GM20000 (cell line): ENCODE results near the gene HSD11B2.

ENCODE experiments used
- DNase-seq: peaks from one replicate; pipeline ENCODE4 v3.0.0; 2012; ENCODE audit warnings: low spot score
- TF ChIP-seq, protein P1 (sequence below): IDR thresholded peaks from 2 replicates; pipeline ENCODE4 v1.5.1; 2012; ENCODE audit warnings: mild to moderate bottlenecking, control low read depth; ENCODE audit errors: extremely low read depth, missing control alignments

HSD11B2 gene

DNA sequence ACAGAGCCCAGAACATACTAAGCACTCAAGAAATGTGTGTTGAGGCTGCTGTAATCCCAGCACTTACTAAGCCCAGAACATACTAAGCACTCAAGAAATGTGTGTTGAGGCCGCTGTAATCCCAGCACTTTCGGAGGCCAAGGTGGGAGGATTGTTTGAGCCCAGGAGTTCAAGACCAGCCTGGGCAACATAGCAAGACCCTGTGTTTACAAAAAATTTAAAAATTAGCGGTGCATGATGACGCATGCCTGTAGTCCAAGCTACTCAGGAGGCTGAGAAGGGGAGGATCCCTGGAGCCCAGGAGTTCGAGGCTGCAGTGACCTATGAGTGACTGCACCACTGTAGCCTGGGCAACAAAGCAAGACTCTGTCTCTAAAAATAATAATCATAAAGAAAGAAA is 7.9 kb upstream of the HSD11B2 start:
- TF ChIP-seq, protein P1, sequence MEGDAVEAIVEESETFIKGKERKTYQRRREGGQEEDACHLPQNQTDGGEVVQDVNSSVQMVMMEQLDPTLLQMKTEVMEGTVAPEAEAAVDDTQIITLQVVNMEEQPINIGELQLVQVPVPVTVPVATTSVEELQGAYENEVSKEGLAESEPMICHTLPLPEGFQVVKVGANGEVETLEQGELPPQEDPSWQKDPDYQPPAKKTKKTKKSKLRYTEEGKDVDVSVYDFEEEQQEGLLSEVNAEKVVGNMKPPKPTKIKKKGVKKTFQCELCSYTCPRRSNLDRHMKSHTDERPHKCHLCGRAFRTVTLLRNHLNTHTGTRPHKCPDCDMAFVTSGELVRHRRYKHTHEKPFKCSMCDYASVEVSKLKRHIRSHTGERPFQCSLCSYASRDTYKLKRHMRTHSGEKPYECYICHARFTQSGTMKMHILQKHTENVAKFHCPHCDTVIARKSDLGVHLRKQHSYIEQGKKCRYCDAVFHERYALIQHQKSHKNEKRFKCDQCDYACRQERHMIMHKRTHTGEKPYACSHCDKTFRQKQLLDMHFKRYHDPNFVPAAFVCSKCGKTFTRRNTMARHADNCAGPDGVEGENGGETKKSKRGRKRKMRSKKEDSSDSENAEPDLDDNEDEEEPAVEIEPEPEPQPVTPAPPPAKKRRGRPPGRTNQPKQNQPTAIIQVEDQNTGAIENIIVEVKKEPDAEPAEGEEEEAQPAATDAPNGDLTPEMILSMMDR = no peak
- DNase-seq = no peak

DNA sequence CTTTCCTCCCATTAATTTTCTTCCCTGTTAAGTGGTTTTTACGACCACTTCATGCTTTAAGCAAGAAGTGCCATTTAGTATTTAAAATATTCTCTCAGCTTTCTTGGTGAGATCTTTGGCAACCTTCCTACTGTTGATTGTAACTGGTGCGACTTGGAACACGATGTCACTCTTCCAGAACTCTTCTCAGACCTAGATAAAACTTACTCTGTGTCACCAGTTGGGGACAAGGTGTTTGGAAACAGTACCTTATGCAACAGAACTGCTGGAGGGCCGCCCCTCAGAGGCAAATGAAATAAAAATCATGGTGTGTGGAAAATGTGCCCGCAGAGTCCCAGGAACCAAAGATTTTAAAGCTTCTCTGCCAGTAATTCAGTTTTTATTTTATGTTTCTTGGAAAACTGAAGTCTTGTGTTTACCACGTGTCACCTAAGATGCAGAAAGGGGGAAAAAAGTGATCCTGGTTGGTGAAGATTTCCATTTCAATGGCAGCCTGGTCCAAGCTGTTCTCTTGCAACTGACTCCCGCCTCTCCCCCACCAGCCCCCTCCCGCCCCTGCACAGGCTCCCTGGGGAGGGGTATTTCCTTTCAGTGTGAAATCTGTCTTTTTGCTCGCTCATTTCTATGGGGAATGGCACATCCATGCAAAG is 7.2 kb upstream of the HSD11B2 start:
- DNase-seq = no peak
- TF ChIP-seq, protein P1 = no peak

- TF ChIP-seq, protein P1 = no peak
- no peak for DNase-seq
Observed at GRCh38 chr16:67424261-67424615, 6.7 kb upstream of the HSD11B2 start.

DNA sequence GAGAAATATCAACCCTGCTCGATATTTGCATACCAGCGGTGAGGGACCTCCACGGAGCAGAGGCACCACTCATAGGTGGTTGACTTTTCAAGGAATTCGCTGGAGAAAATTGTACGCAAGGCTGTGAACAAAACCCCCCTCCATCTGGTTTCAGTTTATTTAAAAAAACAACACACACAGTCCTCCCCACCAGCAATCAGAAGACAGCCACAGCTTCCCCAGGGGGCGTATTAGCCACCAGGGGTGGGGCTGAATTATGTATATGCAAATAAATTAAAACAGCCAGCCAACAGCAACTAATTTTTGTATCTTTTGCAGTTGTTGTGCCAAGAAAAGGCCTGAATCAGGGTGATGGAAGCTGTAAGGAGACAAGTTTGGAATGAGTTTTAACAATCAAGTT is 5.9 kb upstream of the HSD11B2 start:
- DNase-seq = no peak
- TF ChIP-seq, protein P1 = no peak

DNA sequence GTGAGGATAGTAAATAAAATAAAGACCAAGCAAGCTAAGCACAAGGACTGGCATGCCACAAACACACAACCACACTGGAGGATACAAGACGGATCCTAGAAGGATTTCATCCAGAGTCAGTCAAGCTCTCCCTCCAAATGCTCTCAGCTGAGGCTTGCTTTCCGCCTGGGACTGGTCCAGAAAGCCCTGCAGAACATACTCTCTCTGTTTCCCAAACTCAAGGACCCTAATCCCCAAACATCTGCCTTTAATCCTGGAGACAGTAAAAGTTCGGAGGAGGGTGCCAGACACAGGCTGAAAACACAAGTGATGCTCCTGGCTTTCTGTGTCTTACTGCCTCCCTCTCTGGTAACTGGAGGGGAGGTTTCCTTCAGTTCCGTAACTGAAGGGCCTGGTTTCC is 5.3 kb upstream of the HSD11B2 start:
- TF ChIP-seq, protein P1 = no peak
- DNase-seq = no peak

DNA sequence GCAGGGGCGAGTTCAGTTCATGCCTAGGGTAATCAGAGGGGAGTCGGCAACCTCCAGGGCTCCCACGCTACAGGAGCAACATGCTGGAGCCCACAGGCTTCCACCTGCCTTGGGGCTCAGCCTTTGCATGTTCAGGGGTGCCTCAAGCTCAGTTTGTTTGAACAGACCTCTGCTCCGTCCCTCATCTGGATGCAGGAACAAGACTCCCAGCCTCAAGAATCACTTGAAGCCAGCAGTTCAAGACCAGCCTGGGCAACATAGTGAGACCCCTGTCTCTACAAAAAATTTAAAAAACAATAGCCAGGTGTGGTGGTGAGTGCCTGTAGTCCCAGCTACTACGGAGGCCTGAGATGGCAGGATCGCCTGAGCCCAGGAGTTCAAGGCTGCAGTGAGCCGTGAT is 4.9 kb upstream of the HSD11B2 start:
- TF ChIP-seq, protein P1 = no peak
- DNase-seq = no peak

DNA sequence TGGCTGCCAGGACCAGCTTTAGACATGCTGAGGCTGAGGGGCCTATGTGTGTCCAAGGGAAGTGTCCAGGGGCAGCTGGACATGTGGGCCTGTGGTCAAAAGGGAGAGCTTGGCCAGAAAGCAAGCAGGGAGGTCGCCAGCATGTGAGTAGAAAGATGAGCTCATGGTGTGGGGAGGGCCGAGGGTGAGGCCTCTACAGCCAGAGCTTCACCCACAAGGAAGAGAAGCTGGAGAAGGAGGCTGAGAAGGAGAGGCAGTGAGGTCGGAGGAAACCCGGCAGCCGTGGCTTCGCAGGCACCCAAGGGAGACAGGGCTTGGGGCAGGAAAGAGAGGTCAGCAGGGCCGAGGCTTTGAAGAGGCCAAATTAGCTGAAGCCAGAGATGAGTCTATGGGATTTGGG is 4.0 kb upstream of the HSD11B2 start:
- DNase-seq = no peak
- TF ChIP-seq, protein P1 = no peak
